Measurements from ENCODE around the gene MAPK11.

- TF ChIP-seq, protein P1, sequence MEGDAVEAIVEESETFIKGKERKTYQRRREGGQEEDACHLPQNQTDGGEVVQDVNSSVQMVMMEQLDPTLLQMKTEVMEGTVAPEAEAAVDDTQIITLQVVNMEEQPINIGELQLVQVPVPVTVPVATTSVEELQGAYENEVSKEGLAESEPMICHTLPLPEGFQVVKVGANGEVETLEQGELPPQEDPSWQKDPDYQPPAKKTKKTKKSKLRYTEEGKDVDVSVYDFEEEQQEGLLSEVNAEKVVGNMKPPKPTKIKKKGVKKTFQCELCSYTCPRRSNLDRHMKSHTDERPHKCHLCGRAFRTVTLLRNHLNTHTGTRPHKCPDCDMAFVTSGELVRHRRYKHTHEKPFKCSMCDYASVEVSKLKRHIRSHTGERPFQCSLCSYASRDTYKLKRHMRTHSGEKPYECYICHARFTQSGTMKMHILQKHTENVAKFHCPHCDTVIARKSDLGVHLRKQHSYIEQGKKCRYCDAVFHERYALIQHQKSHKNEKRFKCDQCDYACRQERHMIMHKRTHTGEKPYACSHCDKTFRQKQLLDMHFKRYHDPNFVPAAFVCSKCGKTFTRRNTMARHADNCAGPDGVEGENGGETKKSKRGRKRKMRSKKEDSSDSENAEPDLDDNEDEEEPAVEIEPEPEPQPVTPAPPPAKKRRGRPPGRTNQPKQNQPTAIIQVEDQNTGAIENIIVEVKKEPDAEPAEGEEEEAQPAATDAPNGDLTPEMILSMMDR (IDR thresholded peaks at IDR 0.05): no peak
- no peak for TF ChIP-seq POLR2A (IDR thresholded peaks at IDR 0.05)
These were observed 15.1 kb downstream of the MAPK11 start for GRCh38 chr22:50255099-50255498.

Data from Peyer's patch (tissue), 4 donors.